HG03066 (cell line): ENCODE measurements around the gene ESD.
"Not testable (repeated sequence)": the region's sequence is repeated elsewhere in the genome, so short reads cannot be mapped to it uniquely, and the experiment has no call there.

Experiments used
- ATAC-seq: cut with Tn5 transposase; IDR thresholded peaks from one replicate; pipeline ENCODE4 v1.9.1; 2021; ENCODE audit warnings: low read depth; ENCODE audit not compliant: unreplicated experiment

ESD gene

GRCh38 chr13:46796515-46797474, at the start of gene ESD:
Gene ESD, minus strand, starts transcription at chr13:46797161. Its CDS starts 5,748 bp downstream, at chr13:46791413.
- peak; percentile 91 for ATAC-seq

- no peak for ATAC-seq
Measured at GRCh38 chr13:46846726-46847125, 49.8 kb upstream of the ESD start.

GRCh38 chr13:46845146-46845545, 48.2 kb upstream of the ESD start:
- ATAC-seq: no peak

GRCh38 chr13:46844431-46844830, 47.5 kb upstream of the ESD start:
- ATAC-seq: no peak

GRCh38 chr13:46839399-46839798, 42.4 kb upstream of the ESD start:
- no peak for ATAC-seq

GRCh38 chr13:46834657-46835056, 37.7 kb upstream of the ESD start:
- no peak for ATAC-seq

- no peak for ATAC-seq
Measured at GRCh38 chr13:46831588-46832194, 34.7 kb upstream of the ESD start.

- ATAC-seq: no peak
Measured at GRCh38 chr13:46830405-46831005, 33.5 kb upstream of the ESD start.

- no peak for ATAC-seq
Measured at GRCh38 chr13:46822551-46822950, 25.6 kb upstream of the ESD start.

- no peak for ATAC-seq
Measured at GRCh38 chr13:46817838-46818476, 21.0 kb upstream of the ESD start.

GRCh38 chr13:46817095-46817494, 20.1 kb upstream of the ESD start:
- ATAC-seq: no peak

GRCh38 chr13:46816371-46816770, 19.4 kb upstream of the ESD start:
- ATAC-seq: no peak

- no peak for ATAC-seq
Measured at GRCh38 chr13:46812301-46812797, 15.4 kb upstream of the ESD start.

- no peak for ATAC-seq
Measured at GRCh38 chr13:46810440-46810839, 13.5 kb upstream of the ESD start.

GRCh38 chr13:46804921-46805320, 8.0 kb upstream of the ESD start:
- ATAC-seq: not testable (repeated sequence)

- ATAC-seq: no peak
Measured at GRCh38 chr13:46804391-46804815, 7.4 kb upstream of the ESD start.

GRCh38 chr13:46803586-46803985, 6.6 kb upstream of the ESD start:
- no peak for ATAC-seq

- ATAC-seq: no peak
Measured at GRCh38 chr13:46801858-46802257, 4.9 kb upstream of the ESD start.

- no peak for ATAC-seq
Measured at GRCh38 chr13:46799139-46799538, 2.2 kb upstream of the ESD start.

- no peak for ATAC-seq
Measured at GRCh38 chr13:46797501-46798237, 708 bp upstream of the ESD start.
